ENCODE data around the gene ATP2B2.

Gene ATP2B2

GRCh38 chr3:10551821-10552630, 46.6 kb upstream of the ATP2B2 start:
- H3K4me1 Mint-ChIP-seq, result peaks cover 20% of the 10 kb centered on the region
- H3K4me3 Mint-ChIP-seq, result no peak overlapping the region
- no peaks in the 10 kb centered on the region for H3K9me3 Mint-ChIP-seq
- no peak overlapping the region for H3K27ac Mint-ChIP-seq
- no peaks in the 10 kb centered on the region for H3K36me3 Mint-ChIP-seq (ENCODE audit: low read depth)
- peaks cover 19% of the 10 kb centered on the region for H3K27me3 Mint-ChIP-seq (ENCODE audit: low read depth)
- no peak for TF ChIP-seq CTCF (IDR thresholded peaks at IDR 0.05; ENCODE audit: unreplicated experiment in 3 of 3)

DNA sequence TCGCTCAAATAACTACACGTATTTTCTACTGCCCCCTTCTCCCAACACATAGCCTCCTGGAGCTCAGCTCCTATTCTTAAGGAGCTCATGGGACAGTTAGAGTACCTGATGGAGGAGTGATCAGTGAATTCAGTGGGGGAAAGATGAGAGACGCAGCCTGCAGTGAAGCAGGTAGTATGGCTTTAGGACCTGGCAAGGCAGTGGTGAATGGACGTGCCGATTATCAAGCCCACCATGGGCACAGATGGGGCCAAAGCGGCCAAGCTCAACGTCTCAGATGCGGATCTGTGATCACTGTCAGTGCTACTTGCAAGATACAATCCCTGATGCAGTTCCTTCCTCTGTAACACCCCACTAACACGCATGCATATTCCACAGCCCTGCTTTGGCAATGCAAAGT, 45.8 kb upstream of the ATP2B2 start:
- no peaks in the 10 kb centered on the region for H3K9me3 Mint-ChIP-seq
- H3K36me3 Mint-ChIP-seq (ENCODE audit: low read depth), result no peaks in the 10 kb centered on the region
- no peak for TF ChIP-seq CTCF (IDR thresholded peaks at IDR 0.05; ENCODE audit: unreplicated experiment in 3 of 3)
- peaks cover 22% of the 10 kb centered on the region for H3K27me3 Mint-ChIP-seq (ENCODE audit: low read depth)
- peaks cover 17% of the 10 kb centered on the region for H3K4me1 Mint-ChIP-seq
- no peak overlapping the region for H3K4me3 Mint-ChIP-seq
- H3K27ac Mint-ChIP-seq, result no peak overlapping the region

- H3K4me1 Mint-ChIP-seq, result peaks cover 16% of the 10 kb centered on the region
- H3K27me3 Mint-ChIP-seq (ENCODE audit: low read depth), result peaks cover 24% of the 10 kb centered on the region
- H3K27ac Mint-ChIP-seq, result no peak overlapping the region
- H3K4me3 Mint-ChIP-seq, result no peak overlapping the region
- H3K9me3 Mint-ChIP-seq, result no peaks in the 10 kb centered on the region
- no peaks in the 10 kb centered on the region for H3K36me3 Mint-ChIP-seq (ENCODE audit: low read depth)
- no peak for TF ChIP-seq CTCF (IDR thresholded peaks at IDR 0.05; ENCODE audit: unreplicated experiment in 3 of 3)
Observed at GRCh38 chr3:10550705-10551104, 45.3 kb upstream of the ATP2B2 start.

DNA sequence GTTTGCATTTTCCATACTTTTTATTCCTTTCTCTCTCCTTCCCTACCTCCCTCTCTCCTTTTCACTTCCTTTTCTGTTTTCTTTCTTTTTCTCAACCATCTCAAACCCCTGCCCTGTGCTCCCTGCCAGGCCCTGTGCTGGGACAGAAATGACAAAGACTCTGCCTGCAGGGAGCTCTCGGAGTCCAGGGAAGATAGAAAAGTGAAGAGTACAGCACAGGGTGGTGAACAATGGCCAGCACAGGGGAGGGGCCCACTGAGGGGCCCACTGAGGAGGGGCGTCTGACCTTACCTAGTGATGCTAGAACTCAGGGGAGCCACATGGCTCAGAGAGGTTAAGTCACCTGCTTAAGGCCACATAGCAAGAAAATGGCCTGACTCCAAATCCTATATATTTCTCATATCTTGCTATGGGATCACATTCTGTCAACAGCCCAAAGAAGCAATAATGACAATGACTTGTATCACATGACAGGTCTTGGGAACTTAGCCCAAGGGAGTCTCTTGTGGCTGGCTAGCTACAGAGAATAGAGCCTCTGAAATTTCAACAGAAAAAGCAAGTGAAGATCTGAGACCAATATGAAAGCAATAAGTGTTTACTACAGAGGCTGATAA, 44.3 kb upstream of the ATP2B2 start:
- peaks cover 16% of the 10 kb centered on the region for H3K4me1 Mint-ChIP-seq

DNA sequence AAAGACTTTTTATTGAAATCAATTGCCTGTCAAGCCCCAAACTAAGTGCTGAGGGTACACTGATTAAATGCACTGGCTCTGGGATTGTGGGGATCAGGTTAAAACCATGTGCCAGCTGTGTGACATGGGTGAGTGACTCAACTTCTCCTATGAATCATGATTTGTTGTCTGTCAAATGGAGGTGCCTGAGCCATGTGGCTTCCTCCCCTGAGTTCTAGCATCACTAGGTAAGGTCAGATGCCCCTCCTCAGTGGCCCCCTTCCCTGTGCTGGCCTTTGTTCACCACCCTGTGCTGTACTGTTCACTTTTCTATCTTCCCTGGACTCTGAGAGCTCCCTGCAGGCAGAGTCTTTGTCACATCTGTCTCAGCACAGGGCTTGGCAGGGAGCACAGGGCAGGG, 43.6 kb upstream of the ATP2B2 start:
- H3K27ac Mint-ChIP-seq, result no peak overlapping the region
- H3K27me3 Mint-ChIP-seq (ENCODE audit: low read depth), result peaks cover 24% of the 10 kb centered on the region
- peaks cover 16% of the 10 kb centered on the region for H3K4me1 Mint-ChIP-seq
- H3K4me3 Mint-ChIP-seq, result no peak overlapping the region
- H3K36me3 Mint-ChIP-seq (ENCODE audit: low read depth), result no peaks in the 10 kb centered on the region
- no peaks in the 10 kb centered on the region for H3K9me3 Mint-ChIP-seq
- no peak for TF ChIP-seq CTCF (IDR thresholded peaks at IDR 0.05; ENCODE audit: unreplicated experiment in 3 of 3)

More for the DNA sequence above, 44.3 kb upstream of the ATP2B2 start:
- Mint-ChIP-seq H3K27ac (no peak overlapping the region), H3K36me3 (ENCODE audit: low read depth) (no peaks in the 10 kb centered on the region), H3K9me3 (no peaks in the 10 kb centered on the region), H3K4me3 (no peak overlapping the region), H3K27me3 (ENCODE audit: low read depth) (peaks cover 24% of the 10 kb centered on the region)
- TF ChIP-seq CTCF (IDR thresholded peaks at IDR 0.05; ENCODE audit: unreplicated experiment in 3 of 3), result no peak

All from nephron (organoid).